Lower leg skin (tissue), 3 donors: ENCODE data around the gene ARMCX2.

Experiments
- POLR2A ChIP-seq, 2 donors: fragments of 450-650 bp; IDR thresholded peaks; one replicate each; pipeline ENCODE4 v1.6.1; 2016 to 2017; ENCODE audit warnings: antibody characterized with exemption in 2 of 2, mild to moderate bottlenecking in 1 of 2, moderate library complexity in 1 of 2
- TF ChIP-seq, protein P1 (sequence below), 3 donors: fragments of 450-650 bp; IDR thresholded peaks; one replicate each; pipeline ENCODE4 v1.5.1; 2016; ENCODE audit warnings: antibody characterized with exemption in 3 of 3, mild to moderate bottlenecking in 3 of 3, moderate library complexity in 2 of 3

DNA sequence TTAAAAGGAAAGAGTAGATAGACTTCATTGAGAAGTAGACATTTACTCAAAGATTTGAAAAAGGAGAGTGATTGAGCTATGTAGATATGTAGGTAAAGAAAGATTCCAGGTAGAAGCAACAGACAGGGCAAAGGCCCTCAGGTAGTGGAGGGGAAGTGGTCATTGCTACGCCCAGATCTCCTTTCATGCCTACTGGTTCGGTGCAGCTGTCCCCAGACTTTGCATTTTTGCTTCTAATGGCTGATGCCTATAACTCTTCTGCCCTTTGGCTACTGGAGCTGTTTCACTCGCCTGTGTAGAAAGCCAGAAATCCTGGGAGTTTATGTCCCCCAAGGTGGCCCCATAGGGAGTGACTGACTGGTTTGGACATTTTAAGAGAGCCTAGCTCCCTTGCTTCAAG, 16.9 kb upstream of the ARMCX2 start:
- TF ChIP-seq POLR2A (IDR thresholded peaks at IDR 0.05): no peak
- TF ChIP-seq, protein P1, sequence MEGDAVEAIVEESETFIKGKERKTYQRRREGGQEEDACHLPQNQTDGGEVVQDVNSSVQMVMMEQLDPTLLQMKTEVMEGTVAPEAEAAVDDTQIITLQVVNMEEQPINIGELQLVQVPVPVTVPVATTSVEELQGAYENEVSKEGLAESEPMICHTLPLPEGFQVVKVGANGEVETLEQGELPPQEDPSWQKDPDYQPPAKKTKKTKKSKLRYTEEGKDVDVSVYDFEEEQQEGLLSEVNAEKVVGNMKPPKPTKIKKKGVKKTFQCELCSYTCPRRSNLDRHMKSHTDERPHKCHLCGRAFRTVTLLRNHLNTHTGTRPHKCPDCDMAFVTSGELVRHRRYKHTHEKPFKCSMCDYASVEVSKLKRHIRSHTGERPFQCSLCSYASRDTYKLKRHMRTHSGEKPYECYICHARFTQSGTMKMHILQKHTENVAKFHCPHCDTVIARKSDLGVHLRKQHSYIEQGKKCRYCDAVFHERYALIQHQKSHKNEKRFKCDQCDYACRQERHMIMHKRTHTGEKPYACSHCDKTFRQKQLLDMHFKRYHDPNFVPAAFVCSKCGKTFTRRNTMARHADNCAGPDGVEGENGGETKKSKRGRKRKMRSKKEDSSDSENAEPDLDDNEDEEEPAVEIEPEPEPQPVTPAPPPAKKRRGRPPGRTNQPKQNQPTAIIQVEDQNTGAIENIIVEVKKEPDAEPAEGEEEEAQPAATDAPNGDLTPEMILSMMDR (IDR thresholded peaks at IDR 0.05): no peak
